ENCODE data around the gene C22orf15. TPM values are rescaled to one million over a fixed set of nuclear protein-coding genes. Genes with fewer than 3 reads are reported as not detected.

C22orf15 gene
- total RNA-seq, 2 donors from 2014 or later: not detected

- Histone ChIP-seq H3K4me1 (ENCODE audit: control insufficient read depth in 1 of 2, low read depth in 2 of 2) (peaks cover 0 to 4% of the 10 kb centered on the region in 2 donors), H3K27ac (no peak overlapping the region), H3K36me3 (no peaks in the 10 kb centered on the region), H3K9me3 (no peaks in the 10 kb centered on the region), H3K4me3 (no peak overlapping the region), H3K27me3 (replicated peaks; ENCODE audit: insufficient read depth) (no peaks in the 10 kb centered on the region)
- ATAC-seq (ENCODE audit: insufficient number of reproducible peaks, low FRiP score, low read depth): no peak
- no peak for TF ChIP-seq CTCF (IDR thresholded peaks at IDR 0.05)
- DNase-seq (ENCODE audit: low spot score): no peak
These were observed 7.1 kb upstream of the C22orf15 start for GRCh38 chr22:23755711-23756110.

GRCh38 chr22:23756891-23757290 lies 5.9 kb upstream of the C22orf15 start:
- Histone ChIP-seq H3K4me1 (ENCODE audit: control insufficient read depth in 1 of 2, low read depth in 2 of 2) (no peaks in the 10 kb centered on the region), H3K36me3 (no peaks in the 10 kb centered on the region), H3K27ac (no peak overlapping the region), H3K4me3 (no peak overlapping the region), H3K9me3 (no peaks in the 10 kb centered on the region), H3K27me3 (replicated peaks; ENCODE audit: insufficient read depth) (no peaks in the 10 kb centered on the region)
- DNase-seq (ENCODE audit: low spot score) (no peak), ATAC-seq (ENCODE audit: insufficient number of reproducible peaks, low FRiP score, low read depth) (no peak)
- no peak for TF ChIP-seq CTCF (IDR thresholded peaks at IDR 0.05)

GRCh38 chr22:23759566-23759965 lies 3.2 kb upstream of the C22orf15 start:
- ATAC-seq (ENCODE audit: insufficient number of reproducible peaks, low FRiP score, low read depth) (no peak), DNase-seq (ENCODE audit: low spot score) (no peak)
- no peak for TF ChIP-seq CTCF (IDR thresholded peaks at IDR 0.05)
- Histone ChIP-seq H3K27ac (no peak overlapping the region), H3K4me3 (no peak overlapping the region), H3K36me3 (no peaks in the 10 kb centered on the region), H3K27me3 (replicated peaks; ENCODE audit: insufficient read depth) (no peaks in the 10 kb centered on the region), H3K4me1 (ENCODE audit: control insufficient read depth in 1 of 2, low read depth in 2 of 2) (peaks cover 8 to 20% of the 10 kb centered on the region in 2 donors), H3K9me3 (no peaks in the 10 kb centered on the region)

GRCh38 chr22:23760056-23760455 lies 2.7 kb upstream of the C22orf15 start:
- Histone ChIP-seq H3K9me3 (no peaks in the 10 kb centered on the region), H3K4me3 (no peak overlapping the region), H3K27me3 (replicated peaks; ENCODE audit: insufficient read depth) (no peaks in the 10 kb centered on the region), H3K36me3 (no peaks in the 10 kb centered on the region), H3K4me1 (ENCODE audit: control insufficient read depth in 1 of 2, low read depth in 2 of 2) (peaks cover 8 to 23% of the 10 kb centered on the region in 2 donors), H3K27ac (no peak overlapping the region)
- no peak for TF ChIP-seq CTCF (IDR thresholded peaks at IDR 0.05)
- DNase-seq (ENCODE audit: low spot score): no peak
- no peak for ATAC-seq (ENCODE audit: insufficient number of reproducible peaks, low FRiP score, low read depth)

- DNase-seq (ENCODE audit: low spot score) (no peak), ATAC-seq (ENCODE audit: insufficient number of reproducible peaks, low FRiP score, low read depth) (no peak)
- Histone ChIP-seq H3K27me3 (replicated peaks; ENCODE audit: insufficient read depth) (no peaks in the 10 kb centered on the region), H3K36me3 (no peaks in the 10 kb centered on the region), H3K9me3 (no peaks in the 10 kb centered on the region), H3K4me3 (peak overlapping the region; percentile 67), H3K27ac (no peak overlapping the region), H3K4me1 (ENCODE audit: control insufficient read depth in 1 of 2, low read depth in 2 of 2) (peaks cover 8 to 31% of the 10 kb centered on the region in 2 donors)
- no peak for TF ChIP-seq CTCF (IDR thresholded peaks at IDR 0.05)
These were observed 772 bp downstream of the C22orf15 start for GRCh38 chr22:23763579-23763945.
